Articular chondrocyte of knee joint (primary cell): Measurements from ENCODE around the gene MRPL46. TPM values are rescaled to one million over a fixed set of nuclear protein-coding genes. Genes with fewer than 3 reads are reported as not detected.

Experiments
- total RNA-seq: library from RNA; depleted of rRNA; stranded (reverse); fragments of >200 nt; gene quantifications from 2 replicates; pipeline ENCODE4 v1.2.3, GENCODE V29; 2012

The MRPL46 gene
- total RNA-seq, result 12.0 and 14.1 TPM in 2 replicates

DNA sequence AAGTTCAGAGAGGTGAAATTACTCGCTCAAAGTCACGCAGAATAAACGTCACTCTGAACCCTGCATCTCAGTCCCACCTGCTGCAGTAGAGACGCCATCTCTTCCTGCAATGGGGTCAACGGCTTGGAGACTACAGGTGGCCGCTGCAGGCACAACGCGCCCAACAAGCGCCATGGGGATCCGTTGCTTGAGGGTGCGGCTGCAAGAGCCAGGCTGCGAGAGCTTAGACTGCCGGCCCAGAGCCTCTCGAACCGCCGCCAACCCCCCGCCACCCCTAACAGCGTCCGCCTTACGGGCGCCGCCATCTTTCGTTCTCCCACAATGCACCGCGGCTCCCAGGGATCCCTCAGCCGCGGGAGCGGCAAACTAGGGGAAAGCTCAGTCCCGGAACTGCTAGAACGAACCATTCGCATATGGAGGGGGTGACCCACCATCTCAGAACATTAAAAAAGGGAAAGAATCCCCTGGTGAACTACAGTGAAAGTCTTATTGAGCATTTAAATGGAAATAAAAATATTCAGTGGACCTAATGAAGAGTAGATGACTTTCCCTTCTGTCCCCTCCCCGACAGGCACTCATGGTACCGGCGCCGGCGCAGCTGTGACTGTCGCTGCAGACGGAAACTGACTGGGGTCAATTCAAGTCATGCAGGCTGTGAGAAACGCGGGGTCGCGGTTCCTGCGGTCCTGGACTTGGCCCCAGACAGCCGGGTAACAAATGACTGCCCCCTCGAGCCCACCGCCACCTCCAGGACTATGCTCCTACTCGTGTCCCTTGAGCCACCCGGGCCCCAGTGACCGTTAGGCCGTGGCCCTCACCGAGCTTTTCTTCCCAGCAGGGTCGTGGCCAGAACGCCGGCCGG is at the start of gene MRPL46, which contains the start of gene MRPS11:
TSS of gene MRPL46 (minus strand) at position 316 of the 862 bp plus-strand sequence. CDS start at position 305, 11 bp downstream.
TSS of gene MRPS11 (plus strand) at position 636 of the 862 bp plus-strand sequence. CDS start at position 646, 10 bp downstream.

Other genes with a start within 250 kb of the MRPL46 start
- 0.11 and 0.13 TPM in 2 replicates for gene NTRK3, start 210.6 kb downstream of the MRPL46 start, total RNA-seq
- 23.0 and 26.3 TPM in 2 replicates for gene MRPS11, start 320 bp upstream of the MRPL46 start, total RNA-seq
- 10.2 and 11.0 TPM in 2 replicates for gene DET1, start 79.3 kb upstream of the MRPL46 start, total RNA-seq
- 25.3 and 33.7 TPM in 2 replicates for gene AEN, start 154.0 kb upstream of the MRPL46 start, total RNA-seq
- 7.9 and 9.4 TPM in 2 replicates for gene ISG20, start 171.6 kb upstream of the MRPL46 start, total RNA-seq